HTERT RPE-1 (cell line): ENCODE measurements around the gene RPS6KA6.
"Not testable (repeated sequence)": the region's sequence is repeated elsewhere in the genome, so short reads cannot be mapped to it uniquely, and the experiment has no call there.

Experiments used
- in situ Hi-C: fragments of 300-500 bp; cut with MboI; formaldehyde crosslinking; loops from 4 replicates; pipeline ENCODE4 v1.14.3; 2020; ENCODE audit warnings: low sequenced_read_pairs

Gene RPS6KA6

GRCh38 chrX:84165711-84166110 lies 22.3 kb downstream of the RPS6KA6 start:
- in situ Hi-C loops = no loop called here

GRCh38 chrX:84162401-84162800 lies 25.6 kb downstream of the RPS6KA6 start:
- in situ Hi-C loops = no loop called here

GRCh38 chrX:84161641-84162040 lies 26.4 kb downstream of the RPS6KA6 start:
- in situ Hi-C loops = no loop called here

GRCh38 chrX:84160736-84161135 lies 27.3 kb downstream of the RPS6KA6 start:
- in situ Hi-C loops = no loop called here

- in situ Hi-C loops = no loop called here
These were observed 31.2 kb downstream of the RPS6KA6 start for GRCh38 chrX:84156821-84157220.

- in situ Hi-C loops = no loop called here
These were observed 32.1 kb downstream of the RPS6KA6 start for GRCh38 chrX:84155938-84156337.

GRCh38 chrX:84153538-84153937 lies 34.5 kb downstream of the RPS6KA6 start:
- in situ Hi-C loops = no loop called here

GRCh38 chrX:84144991-84145390 lies 43.0 kb downstream of the RPS6KA6 start:
- in situ Hi-C loops = no loop called here

- in situ Hi-C loops = no loop called here
These were observed 43.7 kb downstream of the RPS6KA6 start for GRCh38 chrX:84144281-84144680.

GRCh38 chrX:84133023-84133422 lies 55.0 kb downstream of the RPS6KA6 start:
- in situ Hi-C loops = no loop called here

- in situ Hi-C loops = no loop called here
These were observed 64.4 kb downstream of the RPS6KA6 start for GRCh38 chrX:84123585-84123984.

- in situ Hi-C loops = no loop called here
These were observed 69.2 kb downstream of the RPS6KA6 start for GRCh38 chrX:84118769-84119168.

- in situ Hi-C loops = no loop called here
These were observed 69.7 kb downstream of the RPS6KA6 start for GRCh38 chrX:84118315-84118714.

GRCh38 chrX:84108584-84108983 lies 79.4 kb downstream of the RPS6KA6 start:
- in situ Hi-C loops = no loop called here

GRCh38 chrX:84099120-84099519 lies 88.9 kb downstream of the RPS6KA6 start:
- in situ Hi-C loops = no loop called here

- in situ Hi-C loops = not testable (repeated sequence)
These were observed 108.4 kb downstream of the RPS6KA6 start for GRCh38 chrX:84079479-84080197.

GRCh38 chrX:84078991-84079390 lies 109.0 kb downstream of the RPS6KA6 start:
- in situ Hi-C loops = no loop called here

- in situ Hi-C loops = no loop called here
These were observed 123.2 kb downstream of the RPS6KA6 start for GRCh38 chrX:84064814-84065213.

- in situ Hi-C loops = no loop called here
These were observed 123.8 kb downstream of the RPS6KA6 start for GRCh38 chrX:84064164-84064563.

- in situ Hi-C loops = no loop called here
These were observed 140.7 kb downstream of the RPS6KA6 start for GRCh38 chrX:84047339-84047738.

- in situ Hi-C loops = no loop called here
These were observed 141.5 kb downstream of the RPS6KA6 start for GRCh38 chrX:84046403-84046984.

GRCh38 chrX:84044051-84044450 lies 143.9 kb downstream of the RPS6KA6 start:
- in situ Hi-C loops = no loop called here
